HG02642 (cell line): ENCODE data around the gene CHST11.
"Not testable (repeated sequence)": the region's sequence is repeated elsewhere in the genome, so short reads cannot be mapped to it uniquely, and the experiment has no call there.

ENCODE experiments used
- ATAC-seq: cut with Tn5 transposase; IDR thresholded peaks from one replicate; pipeline ENCODE4 v1.9.1; 2021; ENCODE audit warnings: mild to moderate bottlenecking; ENCODE audit not compliant: unreplicated experiment, poor library complexity

Gene CHST11

DNA sequence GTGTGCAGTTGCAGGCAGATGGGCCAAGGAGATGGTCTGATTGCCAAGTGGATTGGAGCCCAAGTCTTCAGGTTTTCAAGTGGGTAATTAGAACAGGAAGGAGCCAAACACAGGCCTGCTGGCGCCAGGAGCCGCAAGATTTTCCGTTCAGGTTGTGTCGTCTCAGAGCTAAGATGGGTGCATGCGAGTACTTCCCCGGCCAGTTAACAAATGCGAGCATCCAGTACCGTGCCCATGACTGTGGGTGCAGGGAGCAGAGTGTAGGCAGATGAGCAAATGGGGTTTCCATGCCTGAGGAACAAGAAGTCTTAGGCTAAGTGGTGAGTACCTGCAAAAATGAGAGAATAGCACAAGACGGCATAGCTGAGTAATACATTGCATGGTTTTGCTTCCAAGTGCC is 90.5 kb downstream of the CHST11 start:
- ATAC-seq, result no peak

DNA sequence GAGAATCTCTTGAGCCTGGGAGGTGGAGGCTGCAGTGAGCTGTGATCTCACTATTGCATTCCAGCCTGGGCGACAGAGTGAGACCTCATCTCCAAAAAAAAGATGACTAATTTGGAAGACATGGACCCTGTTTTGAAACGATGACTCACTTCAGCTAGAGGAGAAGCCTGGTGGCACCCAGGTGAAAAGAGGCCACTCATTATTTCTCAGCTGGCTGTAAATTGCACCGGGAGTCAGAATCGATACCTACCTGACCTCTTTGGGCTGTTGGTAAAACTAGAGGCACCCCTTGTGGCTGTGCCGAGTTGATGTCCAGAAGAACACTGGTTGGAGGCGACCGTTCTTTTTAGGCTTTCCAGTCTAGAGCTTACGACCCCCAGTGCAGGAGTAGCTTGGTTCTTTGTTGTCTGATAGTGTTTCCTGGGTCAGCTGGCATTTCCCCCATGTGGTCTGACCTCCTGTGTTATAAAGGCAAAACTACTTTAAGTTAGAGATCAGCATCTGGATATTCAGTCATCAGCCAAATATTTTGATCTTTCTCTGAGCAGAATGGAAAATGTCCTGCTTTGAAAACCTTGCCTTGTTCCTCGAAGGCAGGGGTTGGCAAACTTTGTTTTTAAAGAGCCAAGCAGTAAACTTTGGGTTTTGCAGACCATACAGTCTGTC is 93.2 kb downstream of the CHST11 start:
- ATAC-seq, result no peak

DNA sequence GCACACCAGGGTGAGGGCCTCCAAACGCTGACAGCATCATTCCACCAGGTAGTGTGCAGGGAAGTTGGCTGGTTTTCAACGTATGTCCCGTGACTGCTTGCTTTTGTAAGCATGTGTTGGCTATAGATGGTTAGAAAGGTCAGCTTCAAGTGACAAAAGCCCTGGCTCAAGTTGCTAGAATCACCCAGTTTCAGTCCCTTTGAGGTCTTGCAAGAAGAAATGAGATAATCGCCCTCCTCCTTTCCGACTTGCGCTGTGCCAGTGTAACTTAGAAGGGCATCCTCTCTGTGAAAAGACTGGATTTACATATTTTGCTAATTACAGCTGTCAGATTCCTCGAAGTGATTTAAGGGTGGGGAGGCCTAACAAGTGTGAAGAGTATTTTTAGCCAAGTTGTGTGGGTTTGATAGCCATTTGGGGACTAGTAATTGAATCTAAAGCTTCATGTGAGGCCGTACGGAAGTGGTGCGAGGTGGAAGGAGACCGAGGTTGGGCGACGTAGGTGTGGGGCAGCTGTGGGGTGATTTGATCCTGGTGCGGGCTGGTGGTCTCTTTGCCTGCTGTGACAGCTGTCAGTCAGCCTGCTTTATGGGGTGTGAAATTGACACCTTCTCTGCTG is 94.7 kb downstream of the CHST11 start:
- ATAC-seq, result no peak

DNA sequence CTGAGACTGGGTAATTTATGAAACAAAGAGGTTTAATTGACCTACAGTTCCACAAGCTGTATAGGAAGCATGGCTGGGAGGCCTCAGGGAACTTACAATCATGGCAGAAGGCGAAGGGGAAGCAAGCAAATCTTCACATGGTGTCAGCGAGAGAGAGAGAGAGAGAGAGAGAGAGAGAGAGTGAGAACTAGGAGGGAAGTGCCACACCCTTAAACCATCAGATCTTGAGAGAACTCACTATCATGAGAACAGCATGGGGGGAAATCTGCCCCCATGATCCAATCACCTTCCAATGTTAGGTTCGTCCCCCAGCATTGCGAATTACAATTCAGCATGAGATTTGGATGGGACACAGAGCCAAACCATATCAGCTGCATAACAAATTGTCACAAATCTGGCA is 96.7 kb downstream of the CHST11 start:
- no peak for ATAC-seq

DNA sequence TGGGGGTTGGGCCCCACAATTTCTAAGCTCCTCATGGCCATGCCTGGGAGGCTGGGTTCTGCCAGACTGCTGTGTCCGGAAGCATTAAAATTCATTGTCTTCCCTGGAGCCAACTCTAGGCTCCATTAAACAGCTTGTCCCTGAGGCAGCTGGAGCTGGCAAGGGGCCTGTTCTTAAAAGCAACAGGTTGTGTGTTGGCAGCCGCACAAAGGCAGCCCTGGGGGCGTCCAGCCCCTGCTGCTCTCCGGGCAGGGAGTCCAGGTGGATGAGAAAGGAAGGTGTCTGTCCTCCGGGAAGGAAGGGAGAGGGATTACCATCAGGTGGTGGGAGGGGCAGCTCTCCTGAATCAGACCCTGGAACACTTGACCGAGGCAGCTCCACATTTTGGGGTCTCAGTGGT is 98.9 kb downstream of the CHST11 start:
- no peak for ATAC-seq

DNA sequence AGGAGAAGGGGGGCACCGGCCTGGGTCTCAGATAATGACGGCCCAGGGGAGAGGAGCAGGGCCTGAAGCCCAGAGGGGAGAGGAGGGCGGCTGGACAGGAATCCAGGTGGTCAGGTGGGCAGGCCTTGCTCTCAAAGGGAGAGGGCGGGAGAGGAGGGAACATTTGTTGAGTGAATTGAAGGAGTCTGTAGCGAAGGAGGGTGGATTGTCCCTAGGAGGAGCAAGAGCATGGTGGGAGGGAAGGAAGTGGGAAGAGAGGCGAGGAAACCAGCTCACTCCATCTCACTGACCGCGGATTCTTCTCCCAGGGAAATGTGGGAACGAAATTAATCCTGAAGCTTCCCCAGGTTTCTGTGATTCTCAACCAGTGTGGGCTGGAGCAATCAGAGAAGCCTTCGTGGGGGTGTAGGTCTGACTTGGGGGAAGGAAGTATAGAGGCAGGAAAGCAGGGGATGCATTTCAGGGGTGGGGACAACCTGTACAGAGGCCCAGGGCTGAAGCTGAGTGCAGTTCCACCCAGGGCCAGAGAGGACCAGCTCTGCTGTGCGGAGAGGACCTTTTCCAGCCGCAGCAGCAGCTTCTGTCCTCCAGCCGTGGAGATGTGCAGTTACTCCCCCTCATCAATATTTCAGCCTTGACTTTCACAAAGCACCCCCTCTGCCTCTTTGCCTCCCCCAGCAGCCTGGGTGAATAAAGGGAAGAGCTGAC is 100.9 kb downstream of the CHST11 start:
- no peak for ATAC-seq

DNA sequence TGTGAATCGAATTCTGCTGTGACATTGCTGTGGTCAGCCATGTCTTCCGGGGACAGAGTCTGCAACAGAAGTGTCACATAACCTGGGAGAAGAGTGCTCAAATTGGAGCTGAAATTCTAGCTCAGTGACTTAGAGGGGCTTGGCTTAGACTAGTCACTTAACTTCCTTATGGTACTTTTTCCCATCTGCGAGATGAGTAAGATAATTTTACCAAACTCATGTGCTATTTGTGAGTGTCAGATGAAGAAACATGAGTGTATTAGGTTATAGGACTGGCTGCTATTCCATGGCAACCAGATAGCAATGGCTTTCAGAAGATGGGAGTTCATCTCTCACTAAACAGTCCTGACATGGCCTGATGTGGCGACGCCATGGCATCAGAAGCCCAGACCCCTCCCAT is 104.1 kb downstream of the CHST11 start:
- no peak for ATAC-seq

DNA sequence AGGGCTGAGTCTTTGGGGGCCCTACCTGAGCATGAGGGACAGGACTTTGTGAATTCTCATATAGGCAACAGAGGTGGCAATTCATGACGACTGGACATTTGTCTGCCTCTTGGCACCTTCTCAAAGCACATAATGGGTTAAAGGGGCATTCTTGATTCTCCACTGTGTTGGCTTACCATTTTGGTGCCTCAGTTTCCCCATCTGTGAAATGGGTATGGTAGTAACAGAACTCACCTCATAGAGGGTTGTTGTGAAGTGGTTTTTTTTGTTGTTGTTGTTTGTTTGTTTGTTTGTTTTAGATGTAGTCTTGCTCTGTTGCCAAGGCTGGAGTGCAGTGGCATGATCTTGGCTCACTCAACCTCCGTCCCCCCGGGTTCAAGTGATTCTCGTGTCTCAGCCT is 106.0 kb downstream of the CHST11 start:
- no peak for ATAC-seq

DNA sequence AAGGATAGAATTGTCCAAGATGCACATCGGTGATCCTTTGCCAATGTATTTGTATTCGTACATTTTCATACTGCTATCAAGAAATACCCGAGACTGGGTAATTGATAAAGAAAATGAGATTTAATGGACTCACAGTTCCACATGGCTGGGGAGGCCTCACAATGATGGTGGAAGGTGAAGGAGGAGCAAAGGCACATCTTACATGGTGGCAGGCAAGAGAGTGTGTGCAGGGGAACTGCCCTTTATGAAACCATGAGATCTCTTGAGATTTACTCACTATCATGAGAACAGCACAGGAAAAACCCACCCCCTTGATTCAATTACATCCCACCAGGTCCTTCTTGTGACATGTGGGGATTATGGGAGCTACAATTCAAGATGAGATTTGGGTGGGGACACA is 107.9 kb downstream of the CHST11 start:
- ATAC-seq, result not testable (repeated sequence)

DNA sequence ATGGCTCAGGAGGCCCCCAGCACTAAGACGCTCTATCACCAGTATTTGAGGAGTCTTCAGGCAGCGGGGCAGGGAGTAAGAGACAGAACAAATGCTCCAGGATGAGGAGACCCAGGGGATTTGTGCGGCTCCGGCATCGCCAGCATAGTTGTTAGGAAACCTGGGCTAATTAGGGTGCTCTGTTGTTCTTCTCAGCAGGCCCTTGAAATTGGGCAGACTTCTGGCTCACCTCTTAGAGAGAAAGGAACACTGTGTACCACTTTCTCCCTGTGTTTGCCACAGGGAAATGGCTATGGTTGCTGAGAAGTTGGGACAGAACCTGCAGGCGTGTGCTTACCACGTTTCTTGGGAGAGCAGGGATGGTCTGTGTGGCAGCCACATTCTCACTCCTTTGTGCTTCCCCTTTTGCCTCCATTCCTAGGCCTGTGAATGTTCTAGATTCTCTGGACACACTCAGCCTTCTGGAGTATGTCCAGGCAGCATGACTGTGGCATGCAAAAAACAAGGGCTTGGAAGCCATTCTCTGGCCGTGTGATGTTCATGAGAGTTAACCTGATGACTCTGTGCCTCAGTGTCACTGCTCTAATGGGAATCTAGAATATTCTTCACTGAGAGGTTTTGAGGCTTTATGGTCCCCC is 109.0 kb downstream of the CHST11 start:
- no peak for ATAC-seq

DNA sequence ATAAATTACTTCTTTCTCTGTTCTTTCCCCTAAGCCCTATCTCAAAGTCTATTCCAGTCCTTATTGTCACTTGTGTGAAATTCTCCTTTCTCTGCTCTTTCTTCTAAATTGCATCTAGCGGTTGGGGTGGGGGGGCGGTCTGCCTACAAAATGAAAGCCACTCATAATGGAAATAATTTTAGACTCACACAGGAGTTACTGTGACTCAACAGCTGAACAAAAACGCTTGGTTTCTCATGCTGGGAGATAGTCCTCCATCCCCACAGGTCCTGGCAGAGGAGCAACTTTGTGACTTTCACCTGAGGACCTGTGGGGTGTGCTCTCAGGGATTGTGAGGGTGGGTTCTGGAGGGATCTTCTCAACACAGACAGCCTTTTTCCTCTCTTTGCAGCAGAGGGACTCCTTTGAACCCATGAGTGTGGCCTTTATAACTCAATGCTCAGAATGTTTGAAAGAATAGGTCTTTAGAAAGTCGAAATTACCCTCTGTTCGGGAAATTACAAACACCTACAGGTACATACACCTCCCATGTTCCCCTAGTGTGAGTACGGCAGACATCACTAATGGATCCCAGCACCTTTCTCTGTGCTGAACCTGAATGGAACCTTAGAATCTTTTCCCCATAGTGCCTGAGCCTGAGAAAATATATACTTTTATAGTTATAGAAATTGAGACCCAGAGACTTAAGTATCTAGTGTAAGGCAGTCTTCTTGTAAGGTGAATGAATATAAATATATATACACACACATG is 109.7 kb downstream of the CHST11 start:
- no peak for ATAC-seq

DNA sequence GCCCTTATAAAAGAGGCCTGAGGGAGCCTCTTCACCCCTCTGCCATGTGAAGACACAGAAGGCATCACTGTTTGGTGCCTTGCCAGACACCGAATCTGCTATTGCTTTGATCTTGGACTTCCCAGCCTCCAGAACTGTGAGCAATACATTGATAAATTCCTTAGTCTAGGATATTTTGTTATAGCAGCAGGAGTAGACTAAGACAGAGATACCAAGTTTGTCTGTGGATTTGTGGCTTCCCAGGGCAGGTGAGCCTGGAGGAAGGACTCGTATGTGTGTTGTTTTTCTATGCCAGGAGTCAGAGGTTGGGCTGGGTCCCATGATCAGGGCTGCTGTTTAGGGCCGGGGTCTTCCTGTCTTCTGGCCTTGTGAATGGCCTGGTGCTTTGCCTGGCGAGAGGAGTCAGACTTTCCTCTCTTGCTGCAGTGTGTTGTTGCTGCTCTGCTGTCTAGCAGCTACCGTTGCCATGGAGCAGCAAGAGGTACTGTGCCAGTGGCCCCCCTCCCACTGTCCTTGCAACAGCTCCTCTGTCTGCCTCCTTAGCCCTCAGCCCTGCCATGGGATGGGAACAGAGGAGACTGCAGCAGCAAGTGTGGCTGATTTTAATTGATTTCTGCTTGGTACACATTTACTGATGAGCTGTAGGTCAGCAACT is 111.2 kb downstream of the CHST11 start:
- ATAC-seq, result no peak

DNA sequence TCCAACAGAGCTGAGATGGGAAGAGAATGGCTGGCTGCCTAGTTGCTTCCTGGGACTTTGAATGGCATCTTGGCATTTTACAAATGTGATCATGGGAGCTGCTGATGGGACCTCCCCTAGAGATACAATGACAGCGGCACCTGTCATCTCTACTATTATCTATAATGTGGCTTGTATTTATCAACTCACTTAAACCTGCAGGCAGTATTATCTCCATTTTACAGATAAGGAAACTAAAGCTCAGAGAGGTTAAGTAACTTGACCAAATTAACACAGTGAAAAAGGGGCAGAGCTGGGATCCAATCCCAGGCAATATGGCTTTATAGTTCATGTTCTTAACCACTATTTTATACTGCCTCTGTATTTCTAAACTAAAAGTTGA is 111.7 kb downstream of the CHST11 start:
- ATAC-seq, result no peak

DNA sequence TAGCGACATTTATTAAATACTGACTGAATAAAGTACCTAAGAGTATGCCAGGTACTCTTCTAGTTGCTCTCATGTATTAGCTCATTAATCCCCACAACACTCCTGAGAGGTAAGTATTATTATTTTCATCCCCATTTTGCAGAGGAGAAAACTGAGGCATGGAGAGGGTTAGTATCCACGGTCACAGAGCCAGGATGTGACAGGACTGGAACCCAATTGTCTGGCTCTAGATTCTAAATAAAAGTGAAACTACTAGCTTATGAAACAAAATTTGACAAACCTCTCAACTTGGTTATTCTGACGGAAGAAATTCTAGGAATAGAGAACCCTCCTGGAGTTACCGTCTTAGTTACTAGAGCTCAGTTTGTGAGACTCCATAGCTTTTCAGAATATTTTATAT is 112.2 kb downstream of the CHST11 start:
- ATAC-seq, result no peak

DNA sequence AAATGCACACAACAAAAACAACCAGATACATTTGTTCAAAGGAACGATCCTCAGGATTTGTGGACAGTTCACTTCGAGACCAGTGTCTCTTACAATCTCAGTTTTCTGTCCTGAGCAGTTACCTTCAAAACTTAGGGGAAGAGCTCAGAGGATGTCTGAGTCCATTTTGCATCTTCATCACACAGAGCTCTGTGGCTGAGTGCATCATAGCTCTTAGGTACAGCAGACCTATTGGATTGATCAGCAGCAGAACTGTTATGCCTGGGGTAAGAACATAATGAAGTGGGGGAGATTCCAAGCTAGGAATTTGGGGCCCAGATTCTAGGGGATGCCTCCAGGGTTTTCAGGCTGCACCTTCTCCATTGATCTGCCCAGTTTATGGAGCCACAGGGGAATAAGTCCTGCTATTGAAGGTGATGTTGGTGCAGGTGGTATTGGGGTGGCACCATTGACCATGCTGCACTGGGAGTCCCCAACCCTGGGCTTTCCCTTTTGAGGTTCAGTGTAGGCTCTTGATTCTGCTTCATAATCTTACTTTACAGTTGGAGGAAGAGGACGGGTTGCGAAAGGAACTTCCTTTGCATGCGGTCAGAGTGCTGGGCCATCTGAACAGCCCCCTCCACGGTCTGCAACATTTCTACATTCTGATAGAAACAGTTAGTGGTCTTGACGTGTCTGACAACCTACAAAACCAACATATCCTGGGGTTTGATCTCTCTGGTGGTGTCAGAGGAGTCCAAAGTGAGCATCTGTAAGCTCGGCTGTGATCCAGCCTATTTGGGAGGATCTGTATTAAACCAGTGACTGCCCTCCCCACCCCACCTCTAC is 112.8 kb downstream of the CHST11 start:
- peak; percentile 81 for ATAC-seq

DNA sequence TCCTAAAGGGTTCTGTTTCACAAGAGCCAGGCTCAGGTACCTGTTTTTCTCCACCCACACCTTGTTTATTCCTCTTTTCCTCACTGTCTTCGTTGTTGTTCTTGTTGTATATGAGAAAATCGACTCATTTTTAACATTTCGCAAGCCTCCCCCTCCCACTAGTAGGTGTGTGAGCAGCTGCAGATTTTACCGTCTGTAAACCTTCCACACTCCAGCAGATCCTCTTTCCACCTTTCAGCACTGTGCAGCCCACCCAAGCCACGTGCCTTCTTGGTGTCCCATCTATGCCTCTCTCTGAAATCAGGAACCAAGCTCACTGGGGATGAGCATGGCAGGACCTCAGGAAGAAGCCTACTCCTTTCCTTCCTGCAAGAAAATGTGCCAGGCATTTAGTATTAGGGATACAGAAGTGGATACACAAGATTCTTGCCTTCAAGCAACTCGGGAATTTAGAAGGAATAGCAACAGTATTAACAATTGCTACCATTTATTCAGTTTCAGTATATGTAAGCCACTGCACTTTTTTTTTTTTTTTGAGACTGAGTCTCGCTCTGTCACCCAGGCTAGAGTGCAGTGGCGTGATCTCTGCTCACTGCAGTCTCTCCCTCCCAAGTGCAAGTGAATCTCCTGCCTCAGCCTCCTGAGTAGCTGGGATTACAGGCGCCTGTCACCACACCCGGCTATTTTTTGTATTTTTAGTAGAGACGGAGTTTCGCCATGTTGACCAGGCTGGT is 113.6 kb downstream of the CHST11 start:
- ATAC-seq, result peak; percentile 18

DNA sequence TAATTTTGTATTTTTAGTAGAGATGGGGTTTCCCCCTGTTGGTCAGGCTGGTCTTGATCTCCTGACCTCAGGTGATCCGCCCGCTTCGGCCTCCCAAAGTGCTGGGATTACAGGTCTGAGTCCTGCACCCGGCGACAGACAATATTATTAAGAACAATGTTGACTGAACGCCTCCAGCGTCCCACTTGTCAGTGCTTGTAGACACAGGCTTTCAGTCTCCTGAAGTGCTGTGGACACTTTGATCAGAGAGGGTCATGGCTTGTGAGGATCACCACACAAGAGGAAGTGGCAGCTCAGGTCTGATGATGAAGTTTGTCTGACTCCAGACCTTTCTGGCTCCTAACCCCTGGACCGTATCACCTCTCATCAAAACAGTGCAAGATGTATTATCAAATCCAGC is 114.6 kb downstream of the CHST11 start:
- ATAC-seq, result no peak

DNA sequence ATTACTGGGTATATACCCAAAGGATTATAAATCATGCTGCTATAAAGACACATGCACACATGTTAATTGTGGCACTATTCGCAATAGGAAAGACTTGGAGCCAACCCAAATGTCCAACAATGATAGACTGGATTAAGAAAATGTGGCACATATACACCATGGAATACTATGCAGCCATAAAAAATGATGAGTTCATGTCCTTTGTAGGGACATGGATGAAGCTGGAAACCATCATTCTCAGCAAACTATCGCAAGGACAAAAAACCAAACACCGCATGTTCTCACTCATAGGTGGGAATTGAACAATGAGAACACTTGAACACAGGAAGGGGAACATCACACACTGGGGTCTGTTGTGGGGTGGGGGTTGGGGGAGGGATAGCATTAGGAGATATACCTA is 117.6 kb downstream of the CHST11 start:
- ATAC-seq, result not testable (repeated sequence)

DNA sequence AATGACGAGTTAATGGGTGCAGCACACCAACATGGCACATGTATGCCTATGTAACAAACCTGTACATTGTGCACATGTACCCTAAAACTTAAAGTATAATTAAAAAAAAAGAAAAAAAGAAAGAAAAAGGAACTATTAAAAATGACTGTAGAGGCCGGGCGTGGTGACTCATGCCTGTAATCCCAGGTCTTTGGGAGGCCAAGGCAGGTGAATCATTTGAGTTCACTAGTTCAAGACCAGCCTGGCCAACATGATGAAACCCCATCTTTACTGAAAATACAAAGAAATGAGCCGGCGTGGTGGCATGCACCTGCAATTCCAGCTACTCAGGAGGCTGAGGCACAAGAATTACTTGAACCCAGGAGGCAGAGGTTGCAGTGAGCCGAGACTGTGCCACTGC is 118.0 kb downstream of the CHST11 start:
- ATAC-seq, result not testable (repeated sequence)
